Measurements from ENCODE around the gene AGL.

AGL gene

GRCh38 chr1:99818063-99818699 is 32.0 kb upstream of the AGL start:
- Histone ChIP-seq H3K9me3 (ENCODE audit: insufficient read depth, low read length) (no peaks in the 10 kb centered on the region), H3K4me3 (ENCODE audit: low read length) (no peak overlapping the region), H3K79me2 (ENCODE audit: low read length) (no peaks in the 10 kb centered on the region), H3K27me3 (ENCODE audit: low read depth, low read length) (no peaks in the 10 kb centered on the region), H3K4me2 (ENCODE audit: low read length) (no peak overlapping the region), H3K36me3 (replicated peaks; ENCODE audit: low read depth, low read length) (no peaks in the 10 kb centered on the region), H4K20me1 (ENCODE audit: insufficient read depth, low read length) (no peaks in the 10 kb centered on the region), H3K9ac (ENCODE audit: low read length) (no peak overlapping the region), H3K27ac (ENCODE audit: low read length) (no peak overlapping the region), H2AFZ (ENCODE audit: low read depth, low read length) (no peak overlapping the region), H3K4me1 (ENCODE audit: low read length) (no peaks in the 10 kb centered on the region)
- TF ChIP-seq, protein P1, sequence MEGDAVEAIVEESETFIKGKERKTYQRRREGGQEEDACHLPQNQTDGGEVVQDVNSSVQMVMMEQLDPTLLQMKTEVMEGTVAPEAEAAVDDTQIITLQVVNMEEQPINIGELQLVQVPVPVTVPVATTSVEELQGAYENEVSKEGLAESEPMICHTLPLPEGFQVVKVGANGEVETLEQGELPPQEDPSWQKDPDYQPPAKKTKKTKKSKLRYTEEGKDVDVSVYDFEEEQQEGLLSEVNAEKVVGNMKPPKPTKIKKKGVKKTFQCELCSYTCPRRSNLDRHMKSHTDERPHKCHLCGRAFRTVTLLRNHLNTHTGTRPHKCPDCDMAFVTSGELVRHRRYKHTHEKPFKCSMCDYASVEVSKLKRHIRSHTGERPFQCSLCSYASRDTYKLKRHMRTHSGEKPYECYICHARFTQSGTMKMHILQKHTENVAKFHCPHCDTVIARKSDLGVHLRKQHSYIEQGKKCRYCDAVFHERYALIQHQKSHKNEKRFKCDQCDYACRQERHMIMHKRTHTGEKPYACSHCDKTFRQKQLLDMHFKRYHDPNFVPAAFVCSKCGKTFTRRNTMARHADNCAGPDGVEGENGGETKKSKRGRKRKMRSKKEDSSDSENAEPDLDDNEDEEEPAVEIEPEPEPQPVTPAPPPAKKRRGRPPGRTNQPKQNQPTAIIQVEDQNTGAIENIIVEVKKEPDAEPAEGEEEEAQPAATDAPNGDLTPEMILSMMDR (IDR thresholded peaks at IDR 0.05; ENCODE audit: low read depth, low read length), result no peak
- TF ChIP-seq EZH2phosphoT487 (IDR thresholded peaks at IDR 0.05; ENCODE audit: low read depth), result no peak

GRCh38 chr1:99820546-99820945 is 29.6 kb upstream of the AGL start:
- Histone ChIP-seq H3K9me3 (ENCODE audit: insufficient read depth, low read length) (no peaks in the 10 kb centered on the region), H3K4me1 (ENCODE audit: low read length) (no peaks in the 10 kb centered on the region), H3K4me3 (ENCODE audit: low read length) (no peak overlapping the region), H4K20me1 (ENCODE audit: insufficient read depth, low read length) (no peaks in the 10 kb centered on the region), H3K36me3 (replicated peaks; ENCODE audit: low read depth, low read length) (no peaks in the 10 kb centered on the region), H3K79me2 (ENCODE audit: low read length) (no peaks in the 10 kb centered on the region), H3K27me3 (ENCODE audit: low read depth, low read length) (no peaks in the 10 kb centered on the region), H3K4me2 (ENCODE audit: low read length) (no peak overlapping the region), H2AFZ (ENCODE audit: low read depth, low read length) (peak overlapping the region; percentile 45; the same call in 1 of the 2 replicates), H3K27ac (ENCODE audit: low read length) (no peak overlapping the region), H3K9ac (ENCODE audit: low read length) (no peak overlapping the region)
- no peak for TF ChIP-seq EZH2phosphoT487 (IDR thresholded peaks at IDR 0.05; ENCODE audit: low read depth)
- TF ChIP-seq, protein P1 (IDR thresholded peaks at IDR 0.05; ENCODE audit: low read depth, low read length), result no peak

- no peak overlapping the region for H3K27ac ChIP-seq (ENCODE audit: low read length)
- H3K4me2 ChIP-seq (ENCODE audit: low read length), result no peak overlapping the region
- no peaks in the 10 kb centered on the region for H3K27me3 ChIP-seq (ENCODE audit: low read depth, low read length)
- no peaks in the 10 kb centered on the region for H3K36me3 ChIP-seq (replicated peaks; ENCODE audit: low read depth, low read length)
- H4K20me1 ChIP-seq (ENCODE audit: insufficient read depth, low read length), result no peaks in the 10 kb centered on the region
- H3K9me3 ChIP-seq (ENCODE audit: insufficient read depth, low read length), result no peaks in the 10 kb centered on the region
- no peak overlapping the region for H3K9ac ChIP-seq (ENCODE audit: low read length)
- H3K4me3 ChIP-seq (ENCODE audit: low read length), result no peak overlapping the region
- H3K4me1 ChIP-seq (ENCODE audit: low read length), result no peaks in the 10 kb centered on the region
- H3K79me2 ChIP-seq (ENCODE audit: low read length), result no peaks in the 10 kb centered on the region
- TF ChIP-seq, protein P1 (IDR thresholded peaks at IDR 0.05; ENCODE audit: low read depth, low read length), result no peak
- no peak for TF ChIP-seq EZH2phosphoT487 (IDR thresholded peaks at IDR 0.05; ENCODE audit: low read depth)
- no peak overlapping the region for H2AFZ ChIP-seq (ENCODE audit: low read depth, low read length)
These were observed 25.1 kb upstream of the AGL start for GRCh38 chr1:99825098-99825497.

GRCh38 chr1:99825702-99826101 is 24.5 kb upstream of the AGL start:
- Histone ChIP-seq H3K9ac (ENCODE audit: low read length) (no peak overlapping the region), H3K4me3 (ENCODE audit: low read length) (no peak overlapping the region), H3K4me1 (ENCODE audit: low read length) (no peaks in the 10 kb centered on the region), H3K27ac (ENCODE audit: low read length) (no peak overlapping the region), H3K4me2 (ENCODE audit: low read length) (no peak overlapping the region), H3K27me3 (ENCODE audit: low read depth, low read length) (no peaks in the 10 kb centered on the region), H4K20me1 (ENCODE audit: insufficient read depth, low read length) (no peaks in the 10 kb centered on the region), H2AFZ (ENCODE audit: low read depth, low read length) (no peak overlapping the region), H3K9me3 (ENCODE audit: insufficient read depth, low read length) (no peaks in the 10 kb centered on the region), H3K36me3 (replicated peaks; ENCODE audit: low read depth, low read length) (no peaks in the 10 kb centered on the region), H3K79me2 (ENCODE audit: low read length) (no peaks in the 10 kb centered on the region)
- TF ChIP-seq EZH2phosphoT487 (IDR thresholded peaks at IDR 0.05; ENCODE audit: low read depth), result no peak

Data from OCI-LY3 (cell line).